ENCODE results near the gene KIF5B. TPM values are rescaled to one million over a fixed set of nuclear protein-coding genes. Genes with fewer than 3 reads are reported as not detected.

KIF5B gene
- total and polyA plus RNA-seq, 2 of the 4 experiments (the other 2 are of a cell fraction), result 33.5 to 68.5 TPM

DNA sequence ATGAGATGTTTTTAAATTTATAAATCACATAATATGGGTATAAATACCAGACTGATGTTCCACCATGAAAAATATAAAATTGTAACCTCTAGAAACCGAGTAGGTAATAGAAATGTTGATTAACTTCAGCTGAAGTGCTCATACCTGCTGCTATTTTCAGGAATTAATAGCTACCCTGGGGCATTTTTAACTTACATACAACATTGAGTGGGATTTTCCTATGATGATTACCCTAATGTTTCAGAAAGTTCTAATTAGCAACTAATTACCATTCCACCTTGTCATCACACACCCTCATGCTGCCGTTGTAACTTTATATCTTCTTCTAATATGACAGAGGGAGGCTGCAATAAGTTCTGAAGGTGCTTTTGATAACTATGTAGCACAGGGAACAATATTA lies 74.1 kb downstream of the KIF5B start:
- no peak overlapping the region for H3K4ac ChIP-seq (ENCODE audit: low read depth, low read length)
- BruUV-seq (replicated peaks), result no TSS peak
- ChIA-PET CTCF (no interaction called here), POLR2A (ENCODE audit: unreplicated experiment) (no interaction called here)
- no peak overlapping the region for H2AFZ ChIP-seq (replicated peaks; ENCODE audit: low read length, poor library complexity)
- H2AK9ac ChIP-seq (replicated peaks; ENCODE audit: low read depth, low read length, poor library complexity), result no peak overlapping the region
- no peak for ATAC-seq (ENCODE audit: low read depth)
- DNase-seq, result no peak
- H3K56ac ChIP-seq (ENCODE audit: extremely low read depth, insufficient read depth, low read length), result no peak overlapping the region
- WGBS, 2 experiments (ENCODE audit: extremely low coverage in 2 of 2, insufficient read length in 1 of 2), result no CpG with 5 or more reads among the region's 2 CpGs
- H3K4me2 ChIP-seq (ENCODE audit: low read depth, low read length), result no peak overlapping the region
- H2AK5ac ChIP-seq (ENCODE audit: low read depth, low read length), result no peak overlapping the region
- in situ Hi-C loops (cut with MboI; ENCODE audit: low sequenced_read_pairs), result no loop called here
- no peak overlapping the region for H2BK5ac ChIP-seq (ENCODE audit: low read depth, low read length, poor library complexity, severe bottlenecking)
- dilution Hi-C loops (cut with HindIII; ENCODE audit: low sequenced_read_pairs, unreplicated experiment), result no loop called here
- H3K27me3 ChIP-seq (ENCODE audit: control insufficient read depth, insufficient read depth, low read length), result no peaks in the 10 kb centered on the region
- H3K23ac ChIP-seq (ENCODE audit: low read depth, low read length), result no peak overlapping the region
- peaks cover 3% of the 10 kb centered on the region; the same call in 1 of the 2 replicates for H3K9me1 ChIP-seq (ENCODE audit: insufficient read depth, low read length)
- H2BK15ac ChIP-seq (ENCODE audit: low read depth, low read length), result no peak overlapping the region
- H3K18ac ChIP-seq (ENCODE audit: low read depth, low read length), result no peak overlapping the region
- no peaks in the 10 kb centered on the region for H4K20me1 ChIP-seq (ENCODE audit: insufficient read depth, low read length)
- intact Hi-C loops (cut with micrococcal nuclease), result no loop called here
- H4K8ac ChIP-seq (ENCODE audit: low read depth in 2 of 2, low read length in 2 of 2), result no peak overlapping the region
- no peaks in the 10 kb centered on the region for H3K36me3 ChIP-seq (ENCODE audit: control insufficient read depth, insufficient read depth, low read length)
- H3K4me3 ChIP-seq (ENCODE audit: insufficient read depth, low read depth, low read length), result no peak overlapping the region
- no peak overlapping the region for H2BK120ac ChIP-seq (ENCODE audit: low read depth, low read length)
- H3K9ac ChIP-seq (ENCODE audit: low read depth, low read length), result no peak overlapping the region
- H3K4me1 ChIP-seq (ENCODE audit: control insufficient read depth, insufficient read depth, low read length), result peaks cover 2% of the 10 kb centered on the region; the same call in 1 of the 2 replicates
- no peaks in the 10 kb centered on the region; the same call in 1 of the 2 replicates for H3K9me3 ChIP-seq (ENCODE audit: control insufficient read depth, insufficient read depth, low read length)
- TF ChIP-seq FOS (IDR thresholded peaks at IDR 0.05; ENCODE audit: low read depth, low read length) (no peak), CHD1 (IDR thresholded peaks at IDR 0.05; ENCODE audit: low read depth, low read length) (no peak), CEBPB (IDR thresholded peaks at IDR 0.05; ENCODE audit: low read depth, low read length) (no peak), MXI1 (IDR thresholded peaks at IDR 0.05; ENCODE audit: borderline replicate concordance, low read depth, low read length) (no peak), BHLHE40 (IDR thresholded peaks at IDR 0.05; ENCODE audit: low read depth, low read length) (no peak), RFX5 (IDR thresholded peaks at IDR 0.05; ENCODE audit: low read depth, low read length) (no peak), RCOR1 (IDR thresholded peaks at IDR 0.05; ENCODE audit: insufficient replicate concordance, low read length) (no peak), MAFK (IDR thresholded peaks at IDR 0.05; ENCODE audit: low read depth, low read length) (no peak), POLR2A (IDR thresholded peaks at IDR 0.05; ENCODE audit: low read depth, low read length) (no peak)
- TF ChIP-seq, protein P1, sequence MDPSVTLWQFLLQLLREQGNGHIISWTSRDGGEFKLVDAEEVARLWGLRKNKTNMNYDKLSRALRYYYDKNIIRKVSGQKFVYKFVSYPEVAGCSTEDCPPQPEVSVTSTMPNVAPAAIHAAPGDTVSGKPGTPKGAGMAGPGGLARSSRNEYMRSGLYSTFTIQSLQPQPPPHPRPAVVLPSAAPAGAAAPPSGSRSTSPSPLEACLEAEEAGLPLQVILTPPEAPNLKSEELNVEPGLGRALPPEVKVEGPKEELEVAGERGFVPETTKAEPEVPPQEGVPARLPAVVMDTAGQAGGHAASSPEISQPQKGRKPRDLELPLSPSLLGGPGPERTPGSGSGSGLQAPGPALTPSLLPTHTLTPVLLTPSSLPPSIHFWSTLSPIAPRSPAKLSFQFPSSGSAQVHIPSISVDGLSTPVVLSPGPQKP (IDR thresholded peaks at IDR 0.05; ENCODE audit: borderline replicate concordance, low read depth, low read length), result no peak
- H3K27ac ChIP-seq (ENCODE audit: insufficient read depth, low read length), result no peak overlapping the region
- H3K79me1 ChIP-seq (ENCODE audit: low read depth in 1 of 2, low read length in 2 of 2), result no peaks in the 10 kb centered on the region
- no peak overlapping the region for H4K5ac ChIP-seq (ENCODE audit: low read depth, low read length)
- H3K14ac ChIP-seq (replicated peaks; ENCODE audit: low read depth, low read length), result no peak overlapping the region
- no peak overlapping the region for H4K91ac ChIP-seq (ENCODE audit: insufficient read depth, low read depth, low read length)
- no peak overlapping the region for H2BK20ac ChIP-seq (ENCODE audit: low read depth, low read length)
